KG1 (cell line): ENCODE results near the gene DUS1L.

Source experiments
- DNase-seq: peaks from one replicate; lab custom pipeline; 2025; lab: John Stamatoyannopoulos, UW

The DUS1L gene

GRCh38 chr17:82012640-82013295 lies 52.8 kb downstream of the DUS1L start:
- no peak for DNase-seq

GRCh38 chr17:82012261-82012639 lies 53.4 kb downstream of the DUS1L start:
- no peak for DNase-seq

GRCh38 chr17:82011617-82012187 lies 53.9 kb downstream of the DUS1L start:
- DNase-seq, result no peak

GRCh38 chr17:82010575-82011525 lies 54.8 kb downstream of the DUS1L start:
- DNase-seq, result no peak

- no peak for DNase-seq
Observed at GRCh38 chr17:82009413-82009812, 56.2 kb downstream of the DUS1L start.

GRCh38 chr17:82008941-82009405 lies 56.6 kb downstream of the DUS1L start:
- no peak for DNase-seq

- DNase-seq, result no peak
Observed at GRCh38 chr17:82008258-82008940, 57.2 kb downstream of the DUS1L start.
